ENCODE measurements around the gene SAPCD2. TPM values are rescaled to one million over a fixed set of nuclear protein-coding genes. Genes with fewer than 3 reads are reported as not detected.

Gene SAPCD2
- total RNA-seq, 1 experiment from 2014 or later, result 29.8 TPM

DNA sequence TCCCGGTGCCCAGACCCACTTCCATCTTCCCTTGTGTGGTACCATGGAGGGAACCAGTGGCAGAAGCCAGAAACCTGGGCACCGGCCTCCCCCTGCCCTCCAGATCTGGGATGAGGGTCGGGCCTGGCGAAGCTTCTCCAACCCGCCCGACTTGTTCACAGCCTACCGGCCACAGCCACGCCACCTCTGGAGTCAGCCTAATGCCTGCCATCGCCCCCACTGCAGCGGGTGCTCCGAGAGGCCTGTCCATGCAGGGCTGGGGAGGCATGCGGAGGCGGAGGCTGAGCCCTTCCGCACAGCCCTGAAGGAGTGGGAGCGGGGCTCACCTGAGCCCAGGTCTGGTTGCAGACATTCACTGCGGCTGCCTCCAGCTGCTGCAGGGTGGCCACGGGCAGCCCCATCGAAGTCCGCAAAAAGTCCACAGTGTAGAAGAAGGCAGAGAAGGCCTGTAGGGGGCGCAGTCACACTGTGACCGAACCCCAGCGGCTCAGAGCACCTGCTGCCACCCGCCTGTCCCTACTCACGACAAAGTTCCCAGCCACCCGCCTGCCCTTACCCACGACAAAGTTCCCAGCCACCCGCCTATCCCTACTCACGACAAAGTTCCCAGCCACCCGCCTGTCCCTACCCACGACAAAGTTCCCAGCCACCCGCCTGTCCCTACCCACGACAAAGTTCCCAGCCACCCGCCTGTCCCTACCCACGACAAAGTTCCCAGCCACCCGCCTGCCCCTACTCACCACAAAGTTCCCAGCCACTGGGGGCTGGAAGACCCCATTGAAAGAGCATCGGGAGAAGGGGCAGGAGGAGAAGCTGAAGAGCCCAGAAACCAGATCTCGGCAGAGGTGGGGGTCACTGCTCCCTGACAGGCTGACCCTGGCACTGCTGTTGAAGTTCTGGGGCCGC is 20.6 kb downstream of the SAPCD2 start:
- Histone ChIP-seq H4K5ac (ENCODE audit: insufficient read length, low read depth, low read length) (no peak overlapping the region), H3K79me1 (ENCODE audit: insufficient read depth, low read depth, low read length, poor library complexity, severe bottlenecking) (no peaks in the 10 kb centered on the region), H3K18ac (ENCODE audit: insufficient read length, low read depth, low read length) (no peak overlapping the region), H3K4ac (ENCODE audit: low read depth, low read length) (no peak overlapping the region), H3K4me1 (ENCODE audit: insufficient read depth, low read length) (no peaks in the 10 kb centered on the region), H4K8ac (replicated peaks; ENCODE audit: insufficient read length, low read depth, low read length) (no peak overlapping the region), H4K20me1 (ENCODE audit: control insufficient read depth, insufficient read depth, insufficient read length) (no peaks in the 10 kb centered on the region), H2BK15ac (ENCODE audit: low read depth, low read length) (no peak overlapping the region), H2AK5ac (ENCODE audit: insufficient read length, low read length) (no peak overlapping the region), H3K23ac (ENCODE audit: insufficient read length, low read depth, low read length) (no peak overlapping the region), H3K79me2 (ENCODE audit: insufficient read depth, low read length) (0 out of 2 replicates have a peak, but pooled peaks cover 1% of the 10 kb centered on the region), H2BK12ac (ENCODE audit: insufficient read length, low read depth, low read length) (no peak overlapping the region), H3K27ac (ENCODE audit: insufficient read length, low read depth, low read length) (no peak overlapping the region), H3K14ac (ENCODE audit: insufficient read depth, low read length) (no peak overlapping the region), H3K4me2 (ENCODE audit: insufficient read depth, insufficient read length, low read length) (no peak overlapping the region), H3K56ac (ENCODE audit: insufficient read length, low read depth, low read length) (no peak overlapping the region), H3K23me2 (ENCODE audit: insufficient read length, low read depth, low read length, poor library complexity, severe bottlenecking) (peaks cover 16% of the 10 kb centered on the region), H2BK20ac (ENCODE audit: low read depth, low read length, poor library complexity, severe bottlenecking) (no peak overlapping the region), H3K9me3 (ENCODE audit: control insufficient read depth, low read depth, low read length) (no peaks in the 10 kb centered on the region), H2BK120ac (ENCODE audit: low read depth, low read length, poor library complexity, severe bottlenecking) (no peak overlapping the region), H3T11ph (ENCODE audit: low read length) (no peak overlapping the region), H2AFZ (ENCODE audit: low read length) (no peak overlapping the region), H2BK5ac (ENCODE audit: insufficient read length, low read length) (no peak overlapping the region), H4K91ac (ENCODE audit: insufficient read length, low read depth, low read length) (no peak overlapping the region), H3K27me3 (ENCODE audit: insufficient read depth, low read length) (peaks cover 7% of the 10 kb centered on the region; the same call in 1 of the 2 replicates), H3K9ac (ENCODE audit: extremely low read depth, insufficient read length, low read length) (no peak overlapping the region)
- WGBS (ENCODE audit: extremely low coverage, insufficient read length, low lambda C conversion rate), result no CpG with 5 or more reads among the region's 38 CpGs
- Mint-ChIP-seq H3K27me3 (ENCODE audit: low read depth) (peaks cover 73% of the 10 kb centered on the region), H3K27ac (no peak overlapping the region), H3K9me3 (no peaks in the 10 kb centered on the region), H3K36me3 (ENCODE audit: insufficient read depth in 1 of 3, low read depth in 3 of 3) (no peaks in the 10 kb centered on the region), H3K4me1 (peaks cover 5 to 11% of the 10 kb centered on the region in 2 experiments), H3K4me3 (no peak overlapping the region)
- TF ChIP-seq, protein P1, sequence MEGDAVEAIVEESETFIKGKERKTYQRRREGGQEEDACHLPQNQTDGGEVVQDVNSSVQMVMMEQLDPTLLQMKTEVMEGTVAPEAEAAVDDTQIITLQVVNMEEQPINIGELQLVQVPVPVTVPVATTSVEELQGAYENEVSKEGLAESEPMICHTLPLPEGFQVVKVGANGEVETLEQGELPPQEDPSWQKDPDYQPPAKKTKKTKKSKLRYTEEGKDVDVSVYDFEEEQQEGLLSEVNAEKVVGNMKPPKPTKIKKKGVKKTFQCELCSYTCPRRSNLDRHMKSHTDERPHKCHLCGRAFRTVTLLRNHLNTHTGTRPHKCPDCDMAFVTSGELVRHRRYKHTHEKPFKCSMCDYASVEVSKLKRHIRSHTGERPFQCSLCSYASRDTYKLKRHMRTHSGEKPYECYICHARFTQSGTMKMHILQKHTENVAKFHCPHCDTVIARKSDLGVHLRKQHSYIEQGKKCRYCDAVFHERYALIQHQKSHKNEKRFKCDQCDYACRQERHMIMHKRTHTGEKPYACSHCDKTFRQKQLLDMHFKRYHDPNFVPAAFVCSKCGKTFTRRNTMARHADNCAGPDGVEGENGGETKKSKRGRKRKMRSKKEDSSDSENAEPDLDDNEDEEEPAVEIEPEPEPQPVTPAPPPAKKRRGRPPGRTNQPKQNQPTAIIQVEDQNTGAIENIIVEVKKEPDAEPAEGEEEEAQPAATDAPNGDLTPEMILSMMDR (conservative IDR thresholded peaks at IDR 0.05), result peak; percentile 77
- DNase-seq, result peak; percentile 79

All from H9 (cell line).